UCSD-AML1 (cell line): ENCODE measurements around the gene SPEN.
"Not testable (repeated sequence)": the region's sequence is repeated elsewhere in the genome, so short reads cannot be mapped to it uniquely, and the experiment has no call there.

Source experiments
- DNase-seq: peaks from one replicate; lab custom pipeline; 2025; ENCODE audit not compliant: unreplicated experiment; lab: John Stamatoyannopoulos, UW

The SPEN gene

GRCh38 chr1:15834406-15835204 is 12.9 kb upstream of the SPEN start:
- peak; percentile 93 for DNase-seq

- DNase-seq: no peak
Measured at GRCh38 chr1:15835205-15835740, 12.2 kb upstream of the SPEN start.

GRCh38 chr1:15835741-15836510 is 11.6 kb upstream of the SPEN start:
- peak; percentile 100 for DNase-seq

- not testable (repeated sequence) for DNase-seq
Measured at GRCh38 chr1:15836511-15836771, 11.1 kb upstream of the SPEN start.

DNA sequence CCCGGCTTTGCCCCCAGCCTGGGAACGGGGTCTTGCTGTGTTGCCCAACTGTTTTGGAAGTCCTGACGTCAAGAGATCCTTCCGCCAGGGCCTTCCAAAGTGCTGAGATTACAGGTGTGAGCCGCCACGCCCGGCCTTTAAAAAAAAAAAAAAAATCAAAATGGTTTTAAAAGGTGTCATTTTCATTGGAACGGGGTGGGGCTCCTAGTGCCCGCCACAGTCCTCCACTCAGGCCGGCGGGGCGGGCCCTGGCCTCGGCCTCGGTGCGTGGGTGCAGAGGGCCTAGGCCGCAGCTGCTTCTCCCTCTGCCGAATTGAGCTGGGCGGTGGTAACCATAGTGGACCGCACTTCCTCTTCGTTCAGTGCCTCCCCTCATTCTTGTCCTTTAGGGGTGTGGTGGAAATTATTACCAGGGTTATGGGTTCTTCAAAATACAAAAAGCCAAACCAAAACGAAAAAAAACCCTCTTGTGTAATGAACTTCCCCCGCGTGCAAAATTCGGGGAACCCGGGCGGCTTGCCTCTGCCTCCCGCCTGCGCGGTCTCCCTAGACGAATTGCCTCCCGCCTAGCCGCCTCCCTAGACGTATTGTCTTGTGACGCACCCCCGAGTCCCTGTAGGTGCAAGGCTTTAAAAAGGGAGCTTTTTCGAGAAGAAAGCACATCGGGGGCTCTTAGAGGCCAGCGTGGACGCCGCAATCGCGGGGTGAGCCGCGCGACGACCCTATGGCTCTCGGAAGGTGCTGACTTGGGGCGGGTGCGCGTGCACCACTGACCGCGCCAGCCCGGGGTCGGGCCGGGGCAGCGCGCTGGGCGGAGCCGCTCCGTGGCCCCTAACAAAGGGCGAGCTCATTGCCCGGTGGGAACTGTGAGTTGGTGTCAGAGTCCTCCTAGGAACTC is 10.5 kb upstream of the SPEN start:
- no peak for DNase-seq

DNA sequence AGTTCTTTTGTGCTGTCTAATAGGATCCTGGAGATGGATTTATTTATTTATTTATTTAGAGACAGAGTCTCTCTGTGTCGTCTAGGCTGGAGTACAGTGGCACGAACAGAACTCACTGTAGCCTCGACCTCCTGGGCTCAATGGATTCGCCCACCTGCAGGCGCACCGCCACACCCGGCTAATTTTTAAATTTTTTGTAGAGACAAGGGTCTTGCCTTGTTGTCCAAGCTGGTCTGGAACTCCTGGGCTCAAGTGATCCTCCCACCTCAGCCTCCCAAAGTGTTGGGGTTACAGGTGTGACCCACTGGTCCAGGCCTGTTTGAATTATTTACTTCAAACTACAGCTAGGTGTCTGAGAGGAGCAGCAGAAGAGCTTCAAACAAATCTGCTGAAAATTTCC is 9.6 kb upstream of the SPEN start:
- no peak for DNase-seq

GRCh38 chr1:15838721-15839120 is 8.8 kb upstream of the SPEN start:
- no peak for DNase-seq

- no peak for DNase-seq
Measured at GRCh38 chr1:15843826-15844572, 3.5 kb upstream of the SPEN start.

DNA sequence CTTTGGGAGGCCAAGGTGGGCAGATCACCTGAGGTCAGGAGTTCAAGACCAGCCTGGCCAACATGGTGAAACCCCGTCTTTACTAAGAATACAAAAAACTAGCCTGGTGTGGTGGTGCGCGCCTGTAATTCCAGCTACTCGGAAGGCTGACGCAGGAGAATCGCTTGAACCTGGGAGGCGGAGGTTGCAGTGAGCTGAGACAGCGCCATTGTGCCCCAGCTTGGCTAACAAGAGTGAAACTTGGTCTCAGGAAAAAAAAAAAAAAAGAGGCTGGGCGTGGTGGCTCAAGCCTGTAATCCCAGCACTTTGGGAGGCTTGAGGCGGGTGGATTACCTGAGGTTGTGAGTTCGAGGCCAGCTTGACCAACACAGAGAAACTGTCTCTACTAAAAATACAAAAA is 1.5 kb upstream of the SPEN start:
- not testable (repeated sequence) for DNase-seq

GRCh38 chr1:15847893-15848142 is 311 bp downstream of the SPEN start:
- DNase-seq: no peak

DNA sequence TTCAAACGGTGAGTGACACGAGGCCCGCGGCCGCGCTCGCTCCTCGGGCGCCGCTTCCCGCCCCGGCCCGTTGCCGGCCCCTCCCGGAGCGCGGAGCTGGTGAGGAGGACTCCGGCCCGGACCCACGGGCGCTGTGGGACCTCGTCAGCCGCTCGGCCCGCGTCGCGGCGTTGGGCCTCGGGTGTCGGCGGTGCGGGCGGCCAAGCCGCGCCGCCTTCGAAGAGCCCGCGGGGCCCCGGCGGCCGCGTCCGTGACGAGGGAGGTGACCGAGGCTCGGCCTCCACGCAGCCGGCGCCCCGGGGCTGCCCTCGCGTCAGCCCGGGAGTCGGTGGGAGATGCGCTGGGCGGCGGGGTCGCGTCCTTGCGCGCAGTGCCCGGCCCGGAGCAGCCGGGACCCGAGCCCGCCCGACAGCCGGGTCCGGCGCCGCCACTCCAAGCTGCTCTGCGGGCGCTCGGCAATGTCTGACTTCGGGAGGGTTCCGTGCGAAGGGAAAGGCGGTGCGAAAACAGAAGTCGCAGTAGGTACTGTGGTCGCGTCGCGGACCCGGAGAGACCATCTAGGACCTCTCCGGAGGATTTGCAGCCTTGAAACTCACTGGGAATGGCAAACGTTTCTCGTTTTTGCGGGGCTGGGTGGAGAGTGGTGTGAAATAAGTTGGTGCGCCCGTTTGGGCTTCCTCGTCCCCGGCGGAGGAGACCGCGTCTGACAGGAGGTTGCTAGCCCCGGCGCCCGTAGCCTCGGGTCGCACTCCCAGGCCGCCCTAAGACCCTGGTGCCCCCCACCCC is 829 bp downstream of the SPEN start:
- DNase-seq: peak; percentile 60

- DNase-seq: peak; percentile 88
Measured at GRCh38 chr1:15848929-15849774, 1.6 kb downstream of the SPEN start.

DNA sequence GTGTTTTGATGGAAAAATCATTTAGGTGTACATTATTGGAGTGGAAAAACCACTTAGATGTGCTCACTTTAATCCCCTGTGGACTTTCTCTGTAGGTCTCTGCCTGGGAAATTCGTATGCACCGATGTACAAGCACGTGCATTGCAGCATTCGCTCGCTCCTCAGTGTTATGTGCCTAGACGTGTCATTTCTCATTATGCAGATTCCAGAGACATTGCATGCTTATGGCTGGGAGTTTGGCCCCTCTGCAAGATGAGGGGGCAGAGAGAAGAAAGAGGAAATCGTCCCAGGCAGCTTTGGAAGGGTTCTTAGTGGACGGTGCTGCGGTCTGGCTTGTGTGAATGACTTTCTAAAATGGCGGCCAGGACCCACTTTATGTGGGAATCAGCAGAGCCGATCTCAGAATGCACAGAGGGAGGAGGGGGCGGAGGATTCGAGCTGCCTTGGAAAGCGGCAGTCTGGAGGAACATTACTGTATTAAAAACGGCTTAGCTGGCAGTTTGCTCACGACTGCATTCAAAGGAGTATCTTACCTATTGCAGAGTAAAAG is 2.3 kb downstream of the SPEN start:
- DNase-seq: peak; percentile 65

- no peak for DNase-seq
Measured at GRCh38 chr1:15850471-15851001, 3.0 kb downstream of the SPEN start.

GRCh38 chr1:15851210-15852035 is 3.9 kb downstream of the SPEN start:
- DNase-seq: no peak

DNA sequence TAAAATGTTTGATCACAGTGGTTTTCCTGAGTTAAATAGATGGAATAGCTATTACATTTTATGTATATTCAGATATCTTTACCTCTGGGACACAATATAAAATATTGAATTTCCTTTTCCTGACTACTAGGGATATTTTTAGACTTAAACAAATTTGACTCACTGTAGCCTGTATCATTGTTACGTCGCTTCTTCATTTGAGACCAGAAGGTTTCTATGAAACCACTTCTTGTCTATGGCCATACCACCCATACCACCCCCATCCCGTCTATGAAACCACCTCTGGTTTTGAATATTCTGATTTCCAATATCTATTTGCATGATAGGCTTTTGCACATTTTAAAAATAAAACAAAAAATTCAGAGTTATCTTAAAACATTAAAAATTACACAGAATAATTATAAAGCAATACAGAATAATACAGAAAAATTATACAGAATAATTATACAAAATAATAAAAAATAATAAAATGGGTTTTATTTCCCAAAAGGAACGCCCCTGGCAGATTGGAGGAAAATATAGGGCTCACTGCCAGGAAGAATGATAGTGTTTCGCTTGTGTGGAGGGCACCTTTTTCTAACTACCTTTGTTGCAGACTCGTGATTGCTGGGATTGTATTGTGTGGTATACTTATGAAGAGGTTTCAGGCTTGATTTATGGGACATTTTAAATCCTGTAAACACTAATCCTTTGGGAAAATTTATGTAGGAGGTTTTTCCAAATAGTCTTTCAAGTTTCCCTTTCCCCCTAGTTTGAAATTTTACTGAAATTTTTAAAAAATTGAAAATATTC is 4.7 kb downstream of the SPEN start:
- no peak for DNase-seq

DNA sequence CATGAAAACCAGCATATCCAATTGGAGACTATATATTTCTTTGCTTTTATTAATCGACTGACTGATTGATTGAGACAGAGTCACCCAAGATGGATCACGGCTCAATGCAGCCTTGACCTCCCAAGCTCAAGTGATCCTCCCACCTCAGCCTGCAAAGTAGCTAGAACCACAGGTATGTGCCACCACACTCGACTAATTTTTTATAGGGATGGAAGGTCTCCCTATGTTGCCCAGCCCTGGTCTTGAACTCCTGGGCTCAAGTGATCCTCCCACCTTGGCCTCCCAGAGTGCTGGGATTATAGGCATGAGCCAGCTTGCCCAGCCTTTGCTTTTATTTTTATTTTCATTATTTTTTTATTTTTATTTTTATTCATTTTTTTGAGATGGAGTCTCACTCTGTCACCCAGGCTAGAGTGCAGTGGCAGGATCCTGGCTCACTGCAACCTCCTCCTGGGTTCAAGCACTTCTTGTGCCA is 5.4 kb downstream of the SPEN start:
- no peak for DNase-seq
